ENCODE measurements around the gene KCNH1. TPM values are rescaled to one million over a fixed set of nuclear protein-coding genes. Genes with fewer than 3 reads are reported as not detected.

KCNH1 gene
- total and polyA plus RNA-seq, 4 donors = 0.02 to 0.31 TPM; not detected in 2

GRCh38 chr1:211153932-211154331 lies 20.0 kb upstream of the KCNH1 start:
- ATAC-seq (ENCODE audit: insufficient read depth, low FRiP score) (no peak), DNase-seq (no peak)
- TF ChIP-seq CTCF (IDR thresholded peaks at IDR 0.05; ENCODE audit: control extremely low read depth, extremely low read depth) = no peak
- H3K27me3 ChIP-seq (ENCODE audit: control insufficient read depth in 3 of 3, insufficient read depth in 3 of 3, low read length in 2 of 3) = no peaks in the 10 kb centered on the region
- H3K9ac ChIP-seq (ENCODE audit: insufficient read depth in 1 of 2, low read length in 2 of 2) = no peak overlapping the region
- H3K4me1 ChIP-seq (ENCODE audit: control insufficient read depth in 5 of 5, insufficient read depth in 5 of 5, low read length in 5 of 5) = no peaks in the 10 kb centered on the region
- WGBS, 2 donors = 30 to 38% methylated on average over 1 of the region's 1 CpG
- H3K36me3 ChIP-seq (ENCODE audit: control insufficient read depth in 4 of 4, insufficient read depth in 4 of 4, low read length in 4 of 4) = no peaks in the 10 kb centered on the region
- peaks cover 0 to 4% (median 0%) of the 10 kb centered on the region in 4 donors for H3K9me3 ChIP-seq (ENCODE audit: control insufficient read depth in 4 of 4, insufficient read depth in 3 of 4, low read length in 3 of 4)
- H3K27ac ChIP-seq (ENCODE audit: low read depth in 1 of 2, low read length in 1 of 2) = no peak overlapping the region
- no peak overlapping the region for H3K4me3 ChIP-seq

GRCh38 chr1:211148366-211148765 lies 14.4 kb upstream of the KCNH1 start:
- ATAC-seq (ENCODE audit: insufficient read depth, low FRiP score) = no peak
- WGBS, 2 donors = 68 to 71% methylated on average over 5 of the region's 5 CpGs
- no peaks in the 10 kb centered on the region for H3K27me3 ChIP-seq (ENCODE audit: control insufficient read depth in 3 of 3, insufficient read depth in 3 of 3, low read length in 2 of 3)

GRCh38 chr1:211145944-211146343 lies 12.0 kb upstream of the KCNH1 start:
- Histone ChIP-seq H3K9me3 (ENCODE audit: control insufficient read depth in 4 of 4, insufficient read depth in 3 of 4, low read length in 3 of 4) (peaks cover 0 to 3% (median 0%) of the 10 kb centered on the region in 4 donors), H3K4me1 (ENCODE audit: control insufficient read depth in 5 of 5, insufficient read depth in 5 of 5, low read length in 5 of 5) (no peaks in the 10 kb centered on the region), H3K27ac (ENCODE audit: low read depth in 1 of 2, low read length in 1 of 2) (no peak overlapping the region), H3K4me3 (no peak overlapping the region), H3K27me3 (ENCODE audit: control insufficient read depth in 3 of 3, insufficient read depth in 3 of 3, low read length in 2 of 3) (no peaks in the 10 kb centered on the region), H3K9ac (ENCODE audit: insufficient read depth in 1 of 2, low read length in 2 of 2) (no peak overlapping the region), H3K36me3 (ENCODE audit: control insufficient read depth in 4 of 4, insufficient read depth in 4 of 4, low read length in 4 of 4) (no peaks in the 10 kb centered on the region)
- 48 to 49% methylated on average over 4 of the region's 4 CpGs for WGBS, 2 donors
- TF ChIP-seq CTCF (IDR thresholded peaks at IDR 0.05; ENCODE audit: control extremely low read depth, extremely low read depth) = no peak
- ATAC-seq (ENCODE audit: insufficient read depth, low FRiP score) (no peak), DNase-seq (no peak)

More at GRCh38 chr1:211148366-211148765, 14.4 kb upstream of the KCNH1 start:
- no peaks in the 10 kb centered on the region for H3K36me3 ChIP-seq (ENCODE audit: control insufficient read depth in 4 of 4, insufficient read depth in 4 of 4, low read length in 4 of 4)
- no peak for DNase-seq
- H3K27ac ChIP-seq (ENCODE audit: low read depth in 1 of 2, low read length in 1 of 2) = no peak overlapping the region
- no peaks in the 10 kb centered on the region for H3K4me1 ChIP-seq (ENCODE audit: control insufficient read depth in 5 of 5, insufficient read depth in 5 of 5, low read length in 5 of 5)
- no peak overlapping the region for H3K9ac ChIP-seq (ENCODE audit: insufficient read depth in 1 of 2, low read length in 2 of 2)
- H3K4me3 ChIP-seq = no peak overlapping the region
- no peak for TF ChIP-seq CTCF (IDR thresholded peaks at IDR 0.05; ENCODE audit: control extremely low read depth, extremely low read depth)
- H3K9me3 ChIP-seq (ENCODE audit: control insufficient read depth in 4 of 4, insufficient read depth in 3 of 4, low read length in 3 of 4) = peaks cover 0 to 3% (median 0%) of the 10 kb centered on the region in 4 donors

Measured in lung (tissue), 12 donors.